Liver (tissue), 9 donors: Measurements from ENCODE around the gene FMN1. TPM values are rescaled to one million over a fixed set of nuclear protein-coding genes. Genes with fewer than 3 reads are reported as not detected.

Source experiments
- DNase-seq: peaks from one replicate; pipeline ENCODE4 v3.0.0-alpha.2; 2017; ENCODE audit warnings: low spot score
- H3K27ac ChIP-seq, 2 donors: one replicate each; pipeline ENCODE4 v1.7.0; 2013; ENCODE audit warnings: inconsistent platforms in 2 of 2, low read length in 2 of 2, control low read depth in 1 of 2, low read depth in 1 of 2, mild to moderate bottlenecking in 1 of 2
- H3K27me3 ChIP-seq, 4 donors: one replicate each; pipeline versions ENCODE4 v1.6.1 to v1.7.0; 2013; ENCODE audit warnings: low read length in 3 of 4, inconsistent platforms in 1 of 4, mild to moderate bottlenecking in 1 of 4, moderate library complexity in 1 of 4; ENCODE audit not compliant: control insufficient read depth in 4 of 4, insufficient read depth in 4 of 4
- H3K36me3 ChIP-seq, 4 donors: one replicate each; pipeline versions ENCODE4 v1.6.1 to v1.7.0; 2013; ENCODE audit warnings: low read length in 3 of 4, mild to moderate bottlenecking in 3 of 4, low read depth in 1 of 4, moderate library complexity in 1 of 4; ENCODE audit not compliant: control insufficient read depth in 4 of 4, insufficient read depth in 3 of 4
- H3K4me1 ChIP-seq, 4 donors: one replicate each; pipeline versions ENCODE4 v1.6.1 to v1.7.0; 2013; ENCODE audit warnings: low read length in 3 of 4, mild to moderate bottlenecking in 3 of 4, moderate library complexity in 1 of 4; ENCODE audit not compliant: control insufficient read depth in 4 of 4, insufficient read depth in 4 of 4
- H3K4me3 ChIP-seq, 3 donors: one replicate each; pipeline versions ENCODE4 v1.6.1 to v1.7.0; 2013; ENCODE audit warnings: low read length in 3 of 3, control low read depth in 1 of 3, low read depth in 1 of 3, mild to moderate bottlenecking in 1 of 3
- H3K9ac ChIP-seq, 2 donors: one replicate each; pipeline ENCODE4 v1.7.0; 2013; ENCODE audit warnings: low read length in 2 of 2, mild to moderate bottlenecking in 2 of 2, moderate library complexity in 2 of 2, control low read depth in 1 of 2, low read depth in 1 of 2
- H3K9me3 ChIP-seq, 4 donors: one replicate each; pipeline versions ENCODE4 v1.6.1 to v1.7.0; 2013; ENCODE audit warnings: low read length in 3 of 4; ENCODE audit not compliant: control insufficient read depth in 4 of 4
- EGR1 ChIP-seq, 2 donors: IDR thresholded peaks; 2 replicates each; pipeline ENCODE4 v1.6.1; 2016 to 2018; ENCODE audit warnings: antibody characterized with exemption in 2 of 2, low read depth in 2 of 2
- FOXA1 ChIP-seq: IDR thresholded peaks from 2 replicates; pipeline ENCODE4 v1.6.1; 2016; ENCODE audit warnings: antibody characterized with exemption
- FOXA2 ChIP-seq: IDR thresholded peaks from 2 replicates; pipeline ENCODE4 v1.6.1; 2016; ENCODE audit warnings: antibody characterized with exemption
- GABPA ChIP-seq, 2 donors: IDR thresholded peaks in 1 of 2; conservative IDR thresholded peaks in 1 of 2; 2 replicates each; pipeline ENCODE4 v1.6.1; 2016; ENCODE audit warnings: antibody characterized with exemption in 2 of 2, mild to moderate bottlenecking in 1 of 2, moderate library complexity in 1 of 2
- HNF4A ChIP-seq, 2 donors: conservative IDR thresholded peaks; 2 replicates each; pipeline ENCODE4 v1.6.1; 2016; ENCODE audit warnings: antibody characterized with exemption in 2 of 2, mild to moderate bottlenecking in 2 of 2
- JUND ChIP-seq, 2 donors: IDR thresholded peaks; 2 replicates each; pipeline ENCODE4 v1.6.1; 2016; ENCODE audit warnings: antibody characterized with exemption in 2 of 2
- NR2F2 ChIP-seq: IDR thresholded peaks from 2 replicates; pipeline ENCODE4 v1.6.1; 2016; ENCODE audit warnings: antibody characterized with exemption
- RAD21 ChIP-seq, 2 donors: IDR thresholded peaks; 2 replicates each; pipeline ENCODE4 v1.6.1; 2016; ENCODE audit warnings: antibody characterized with exemption in 2 of 2, mild to moderate bottlenecking in 2 of 2
- SP1 ChIP-seq: IDR thresholded peaks from 2 replicates; pipeline ENCODE4 v1.6.1; 2018; ENCODE audit warnings: antibody characterized with exemption, mild to moderate bottlenecking
- TAF1 ChIP-seq: conservative IDR thresholded peaks from 2 replicates; pipeline ENCODE4 v1.6.1; 2016; ENCODE audit warnings: antibody characterized with exemption, mild to moderate bottlenecking
- YY1 ChIP-seq: IDR thresholded peaks from 2 replicates; pipeline ENCODE4 v1.6.1; 2016; ENCODE audit warnings: antibody characterized with exemption, mild to moderate bottlenecking
- WGBS: extraction: QIAGEN DNeasy Blood & Tissue Kit; methylation state at CpG from one replicate; pipeline ENCODE4 v1.1.7; 2013; 5-methylcytosine and 5-hydroxymethylcytosine counted together
- polyA plus RNA-seq, 2 donors: library from polyadenylated mRNA; stranded (reverse) in 1 of 2; unstranded in 1 of 2; fragments of 200-250 nt in 1 of 2; fragments of >200 nt in 1 of 2; fragmentation: Nextera tagmentation in 1 of 2; extraction: Ambion mirVana in 1 of 2; gene quantifications; one replicate each; pipeline versions ENCODE4 v1.2.1 to v1.2.3, GENCODE V29; 2013 to 2015
- total RNA-seq, 2 donors: library from RNA; depleted of rRNA; stranded (reverse); fragments of >200 nt; gene quantifications; one replicate each; pipeline ENCODE4 v1.2.3, GENCODE V29; 2014
- TF ChIP-seq, protein P1 (sequence below): fragments of 150-350 bp; IDR thresholded peaks from 2 replicates; pipeline ENCODE4 v1.5.1; 2017; ENCODE audit warnings: improper control_type of control experiment, low read depth, low read length; ENCODE audit not compliant: missing input control
- TF ChIP-seq, protein P2 (sequence below): IDR thresholded peaks from 2 replicates; pipeline ENCODE4 v1.6.1; 2016; ENCODE audit warnings: antibody characterized with exemption
- TF ChIP-seq, protein P3 (sequence below): IDR thresholded peaks from 2 replicates; pipeline ENCODE4 v1.6.1; 2016; ENCODE audit warnings: antibody characterized with exemption
- TF ChIP-seq, protein P4 (sequence below): IDR thresholded peaks from 2 replicates; pipeline ENCODE4 v1.6.1; 2016; ENCODE audit warnings: antibody characterized with exemption, mild to moderate bottlenecking
- TF ChIP-seq, protein P5 (sequence below): IDR thresholded peaks from 2 replicates; pipeline ENCODE4 v1.6.1; 2016; ENCODE audit warnings: antibody characterized with exemption
- donor health status: healthy.
- donor health status: healthy.
- donor health status: healthy.
- donor health status: healthy.
- donor health status: healthy.

FMN1 gene
- total and polyA plus RNA-seq, 4 donors = 0.21 to 5.4 (median 0.53) TPM

DNA sequence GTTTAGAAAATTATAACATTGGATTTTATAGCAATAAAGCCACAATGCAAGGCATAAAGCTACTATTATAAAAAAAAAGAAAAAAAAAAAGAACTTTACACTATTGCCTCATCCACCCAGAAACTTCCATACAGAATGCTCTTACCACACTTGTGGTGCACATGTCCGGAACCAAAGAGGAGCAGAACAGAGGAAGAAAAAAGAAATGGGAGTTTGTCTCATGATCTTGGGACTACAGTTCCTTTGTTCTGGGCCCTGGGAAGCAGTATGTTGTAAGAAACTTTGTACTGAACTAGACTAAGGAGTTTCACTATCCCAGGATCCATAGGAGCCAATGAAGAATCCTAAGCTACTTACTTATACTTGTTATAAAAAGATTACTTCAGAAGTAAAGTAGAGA lies 36.1 kb downstream of the FMN1 start:
- no peak for TF ChIP-seq JUND (IDR thresholded peaks at IDR 0.05)
- TF ChIP-seq GABPA (IDR thresholded peaks at IDR 0.05 in 1 of 2, conservative IDR thresholded peaks at IDR 0.05 in 1 of 2) = no peak
- TF ChIP-seq YY1 = no peak
- TF ChIP-seq, protein P1, sequence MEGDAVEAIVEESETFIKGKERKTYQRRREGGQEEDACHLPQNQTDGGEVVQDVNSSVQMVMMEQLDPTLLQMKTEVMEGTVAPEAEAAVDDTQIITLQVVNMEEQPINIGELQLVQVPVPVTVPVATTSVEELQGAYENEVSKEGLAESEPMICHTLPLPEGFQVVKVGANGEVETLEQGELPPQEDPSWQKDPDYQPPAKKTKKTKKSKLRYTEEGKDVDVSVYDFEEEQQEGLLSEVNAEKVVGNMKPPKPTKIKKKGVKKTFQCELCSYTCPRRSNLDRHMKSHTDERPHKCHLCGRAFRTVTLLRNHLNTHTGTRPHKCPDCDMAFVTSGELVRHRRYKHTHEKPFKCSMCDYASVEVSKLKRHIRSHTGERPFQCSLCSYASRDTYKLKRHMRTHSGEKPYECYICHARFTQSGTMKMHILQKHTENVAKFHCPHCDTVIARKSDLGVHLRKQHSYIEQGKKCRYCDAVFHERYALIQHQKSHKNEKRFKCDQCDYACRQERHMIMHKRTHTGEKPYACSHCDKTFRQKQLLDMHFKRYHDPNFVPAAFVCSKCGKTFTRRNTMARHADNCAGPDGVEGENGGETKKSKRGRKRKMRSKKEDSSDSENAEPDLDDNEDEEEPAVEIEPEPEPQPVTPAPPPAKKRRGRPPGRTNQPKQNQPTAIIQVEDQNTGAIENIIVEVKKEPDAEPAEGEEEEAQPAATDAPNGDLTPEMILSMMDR = no peak
- TF ChIP-seq, protein P2, sequence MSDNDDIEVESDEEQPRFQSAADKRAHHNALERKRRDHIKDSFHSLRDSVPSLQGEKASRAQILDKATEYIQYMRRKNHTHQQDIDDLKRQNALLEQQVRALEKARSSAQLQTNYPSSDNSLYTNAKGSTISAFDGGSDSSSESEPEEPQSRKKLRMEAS = no peak
- TF ChIP-seq SP1 = no peak
- TF ChIP-seq, protein P3, sequence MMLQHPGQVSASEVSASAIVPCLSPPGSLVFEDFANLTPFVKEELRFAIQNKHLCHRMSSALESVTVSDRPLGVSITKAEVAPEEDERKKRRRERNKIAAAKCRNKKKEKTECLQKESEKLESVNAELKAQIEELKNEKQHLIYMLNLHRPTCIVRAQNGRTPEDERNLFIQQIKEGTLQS = no peak
- TF ChIP-seq NR2F2 = no peak
- no peak for TF ChIP-seq FOXA2
- TF ChIP-seq HNF4A (conservative IDR thresholded peaks at IDR 0.05) = no peak
- TF ChIP-seq, protein P4, sequence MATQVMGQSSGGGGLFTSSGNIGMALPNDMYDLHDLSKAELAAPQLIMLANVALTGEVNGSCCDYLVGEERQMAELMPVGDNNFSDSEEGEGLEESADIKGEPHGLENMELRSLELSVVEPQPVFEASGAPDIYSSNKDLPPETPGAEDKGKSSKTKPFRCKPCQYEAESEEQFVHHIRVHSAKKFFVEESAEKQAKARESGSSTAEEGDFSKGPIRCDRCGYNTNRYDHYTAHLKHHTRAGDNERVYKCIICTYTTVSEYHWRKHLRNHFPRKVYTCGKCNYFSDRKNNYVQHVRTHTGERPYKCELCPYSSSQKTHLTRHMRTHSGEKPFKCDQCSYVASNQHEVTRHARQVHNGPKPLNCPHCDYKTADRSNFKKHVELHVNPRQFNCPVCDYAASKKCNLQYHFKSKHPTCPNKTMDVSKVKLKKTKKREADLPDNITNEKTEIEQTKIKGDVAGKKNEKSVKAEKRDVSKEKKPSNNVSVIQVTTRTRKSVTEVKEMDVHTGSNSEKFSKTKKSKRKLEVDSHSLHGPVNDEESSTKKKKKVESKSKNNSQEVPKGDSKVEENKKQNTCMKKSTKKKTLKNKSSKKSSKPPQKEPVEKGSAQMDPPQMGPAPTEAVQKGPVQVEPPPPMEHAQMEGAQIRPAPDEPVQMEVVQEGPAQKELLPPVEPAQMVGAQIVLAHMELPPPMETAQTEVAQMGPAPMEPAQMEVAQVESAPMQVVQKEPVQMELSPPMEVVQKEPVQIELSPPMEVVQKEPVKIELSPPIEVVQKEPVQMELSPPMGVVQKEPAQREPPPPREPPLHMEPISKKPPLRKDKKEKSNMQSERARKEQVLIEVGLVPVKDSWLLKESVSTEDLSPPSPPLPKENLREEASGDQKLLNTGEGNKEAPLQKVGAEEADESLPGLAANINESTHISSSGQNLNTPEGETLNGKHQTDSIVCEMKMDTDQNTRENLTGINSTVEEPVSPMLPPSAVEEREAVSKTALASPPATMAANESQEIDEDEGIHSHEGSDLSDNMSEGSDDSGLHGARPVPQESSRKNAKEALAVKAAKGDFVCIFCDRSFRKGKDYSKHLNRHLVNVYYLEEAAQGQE = no peak
- 89% methylated on average over 1 of the region's 1 CpG for WGBS
- H3K9me3 ChIP-seq = no peaks in the 10 kb centered on the region
- DNase-seq = no peak
- H3K4me3 ChIP-seq = no peak overlapping the region
- H3K27me3 ChIP-seq = no peaks in the 10 kb centered on the region
- no peaks in the 10 kb centered on the region for H3K36me3 ChIP-seq
- H3K27ac ChIP-seq = no peak overlapping the region
- H3K4me1 ChIP-seq = peaks cover 0 to 2% (median 0%) of the 10 kb centered on the region in 4 donors
- no peak overlapping the region for H3K9ac ChIP-seq

DNA sequence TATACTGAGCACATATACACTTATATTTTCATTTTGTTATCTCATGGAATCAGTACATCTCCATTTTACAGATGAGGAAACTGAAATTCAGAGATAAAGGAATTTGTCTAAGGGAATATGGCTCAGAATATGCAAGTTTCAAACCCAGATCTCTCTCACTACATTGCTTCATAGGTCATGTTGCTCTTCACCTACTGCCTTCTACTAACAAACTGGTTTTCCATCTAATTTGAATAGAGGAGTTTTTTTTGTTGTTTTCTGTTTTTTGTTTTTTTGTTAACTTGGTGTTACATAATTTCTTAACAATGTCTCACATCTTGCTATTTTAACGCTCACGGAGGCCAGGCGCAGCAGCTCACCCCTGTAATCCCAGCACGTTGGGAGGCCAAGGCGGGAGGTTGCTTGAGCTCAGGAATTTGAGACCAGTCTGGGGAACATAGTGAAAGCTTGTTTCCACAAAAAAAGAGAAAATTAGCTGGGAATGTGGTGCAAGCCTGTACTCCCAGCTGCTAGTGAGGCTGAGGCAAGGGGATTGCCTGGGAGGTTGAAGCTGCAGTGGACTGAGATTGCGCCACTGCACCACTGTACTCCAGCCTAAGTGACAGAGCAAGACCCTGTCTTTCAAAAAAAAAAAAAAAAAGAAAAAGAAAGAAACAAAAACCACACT lies 37.0 kb downstream of the FMN1 start:
- H3K4me1 ChIP-seq = peaks cover 0 to 2% (median 0%) of the 10 kb centered on the region in 4 donors
- 95% methylated on average over 6 of the region's 6 CpGs for WGBS
- no peak overlapping the region for H3K27ac ChIP-seq
- no peaks in the 10 kb centered on the region for H3K27me3 ChIP-seq
- H3K4me3 ChIP-seq = no peak overlapping the region
- H3K9ac ChIP-seq = no peak overlapping the region
- H3K36me3 ChIP-seq = no peaks in the 10 kb centered on the region
- no peaks in the 10 kb centered on the region for H3K9me3 ChIP-seq
- DNase-seq = no peak
- no peak for TF ChIP-seq FOXA1
- TF ChIP-seq, protein P2 = no peak
- TF ChIP-seq, protein P4 = no peak
- TF ChIP-seq, protein P5, sequence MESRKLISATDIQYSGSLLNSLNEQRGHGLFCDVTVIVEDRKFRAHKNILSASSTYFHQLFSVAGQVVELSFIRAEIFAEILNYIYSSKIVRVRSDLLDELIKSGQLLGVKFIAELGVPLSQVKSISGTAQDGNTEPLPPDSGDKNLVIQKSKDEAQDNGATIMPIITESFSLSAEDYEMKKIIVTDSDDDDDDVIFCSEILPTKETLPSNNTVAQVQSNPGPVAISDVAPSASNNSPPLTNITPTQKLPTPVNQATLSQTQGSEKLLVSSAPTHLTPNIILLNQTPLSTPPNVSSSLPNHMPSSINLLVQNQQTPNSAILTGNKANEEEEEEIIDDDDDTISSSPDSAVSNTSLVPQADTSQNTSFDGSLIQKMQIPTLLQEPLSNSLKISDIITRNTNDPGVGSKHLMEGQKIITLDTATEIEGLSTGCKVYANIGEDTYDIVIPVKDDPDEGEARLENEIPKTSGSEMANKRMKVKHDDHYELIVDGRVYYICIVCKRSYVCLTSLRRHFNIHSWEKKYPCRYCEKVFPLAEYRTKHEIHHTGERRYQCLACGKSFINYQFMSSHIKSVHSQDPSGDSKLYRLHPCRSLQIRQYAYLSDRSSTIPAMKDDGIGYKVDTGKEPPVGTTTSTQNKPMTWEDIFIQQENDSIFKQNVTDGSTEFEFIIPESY = no peak
- no peak for TF ChIP-seq HNF4A (conservative IDR thresholded peaks at IDR 0.05)
- no peak for TF ChIP-seq EGR1 (IDR thresholded peaks at IDR 0.05; ENCODE audit: low read depth in 2 of 2)
- no peak for TF ChIP-seq RAD21 (IDR thresholded peaks at IDR 0.05)
- TF ChIP-seq NR2F2 = no peak
- TF ChIP-seq, protein P3 = no peak
- TF ChIP-seq YY1 = no peak
- TF ChIP-seq TAF1 = no peak
- TF ChIP-seq JUND (IDR thresholded peaks at IDR 0.05) = no peak
